ENCODE data around the gene LPAR1. TPM values are rescaled to one million over a fixed set of nuclear protein-coding genes. Genes with fewer than 3 reads are reported as not detected.

The LPAR1 gene
- total RNA-seq, 1 experiment from 2014 or later, result 0.21 TPM

GRCh38 chr9:111039231-111039906 lies 1.1 kb upstream of the LPAR1 start:
- CTCF ChIA-PET, result interaction anchor here (0.7 kb wide), 1 partner anchor 24 kb away, joined by 3 read pairs; no protein-coding TSS in a partner anchor
- H3K4me3 Mint-ChIP-seq (ENCODE audit: unreplicated experiment), result peak overlapping the region; percentile 68
- H3K9me3 Mint-ChIP-seq (ENCODE audit: unreplicated experiment), result no peaks in the 10 kb centered on the region
- no peak for DNase-seq (ENCODE audit: unreplicated experiment)
- H3K27me3 Mint-ChIP-seq (ENCODE audit: insufficient read depth, unreplicated experiment), result no peaks in the 10 kb centered on the region
- peak overlapping the region; percentile 75 for H3K27ac Mint-ChIP-seq (ENCODE audit: low read depth, unreplicated experiment)
- POLR2A ChIA-PET, result interaction anchor here (0.7 kb wide), 1 partner anchor 33 kb away, joined by 4 read pairs; no protein-coding TSS in a partner anchor
- TF ChIP-seq, protein P1, sequence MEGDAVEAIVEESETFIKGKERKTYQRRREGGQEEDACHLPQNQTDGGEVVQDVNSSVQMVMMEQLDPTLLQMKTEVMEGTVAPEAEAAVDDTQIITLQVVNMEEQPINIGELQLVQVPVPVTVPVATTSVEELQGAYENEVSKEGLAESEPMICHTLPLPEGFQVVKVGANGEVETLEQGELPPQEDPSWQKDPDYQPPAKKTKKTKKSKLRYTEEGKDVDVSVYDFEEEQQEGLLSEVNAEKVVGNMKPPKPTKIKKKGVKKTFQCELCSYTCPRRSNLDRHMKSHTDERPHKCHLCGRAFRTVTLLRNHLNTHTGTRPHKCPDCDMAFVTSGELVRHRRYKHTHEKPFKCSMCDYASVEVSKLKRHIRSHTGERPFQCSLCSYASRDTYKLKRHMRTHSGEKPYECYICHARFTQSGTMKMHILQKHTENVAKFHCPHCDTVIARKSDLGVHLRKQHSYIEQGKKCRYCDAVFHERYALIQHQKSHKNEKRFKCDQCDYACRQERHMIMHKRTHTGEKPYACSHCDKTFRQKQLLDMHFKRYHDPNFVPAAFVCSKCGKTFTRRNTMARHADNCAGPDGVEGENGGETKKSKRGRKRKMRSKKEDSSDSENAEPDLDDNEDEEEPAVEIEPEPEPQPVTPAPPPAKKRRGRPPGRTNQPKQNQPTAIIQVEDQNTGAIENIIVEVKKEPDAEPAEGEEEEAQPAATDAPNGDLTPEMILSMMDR (IDR thresholded peaks at IDR 0.05; ENCODE audit: unreplicated experiment), result no peak
- intact Hi-C loops (cut with micrococcal nuclease), result loop anchor here (5.0 kb wide), 2 partner anchors 258 to 397 kb away; no protein-coding TSS in a partner anchor
- H3K36me3 Mint-ChIP-seq (ENCODE audit: insufficient read depth, unreplicated experiment), result no peaks in the 10 kb centered on the region
- BruUV-seq (replicated peaks), result no TSS peak
- peaks cover 18% of the 10 kb centered on the region for H3K4me1 Mint-ChIP-seq (ENCODE audit: insufficient read depth, unreplicated experiment)

GRCh38 chr9:111037708-111038330 lies 451 bp downstream of the LPAR1 start:
- H3K4me1 Mint-ChIP-seq (ENCODE audit: insufficient read depth, unreplicated experiment), result peaks cover 18% of the 10 kb centered on the region
- TF ChIP-seq, protein P1 (IDR thresholded peaks at IDR 0.05; ENCODE audit: unreplicated experiment), result no peak
- CTCF ChIA-PET, result no interaction called here
- intact Hi-C loops (cut with micrococcal nuclease), result loop anchor here (5.0 kb wide), 2 partner anchors 259 to 396 kb away; no protein-coding TSS in a partner anchor
- no TSS peak for BruUV-seq (replicated peaks)
- peak overlapping the region; percentile 68 for H3K4me3 Mint-ChIP-seq (ENCODE audit: unreplicated experiment)
- peak; percentile 11 for DNase-seq (ENCODE audit: unreplicated experiment)
- H3K27ac Mint-ChIP-seq (ENCODE audit: low read depth, unreplicated experiment), result peak overlapping the region; percentile 65
- H3K27me3 Mint-ChIP-seq (ENCODE audit: insufficient read depth, unreplicated experiment), result no peaks in the 10 kb centered on the region
- POLR2A ChIA-PET, result no interaction called here
- no peaks in the 10 kb centered on the region for H3K36me3 Mint-ChIP-seq (ENCODE audit: insufficient read depth, unreplicated experiment)
- no peaks in the 10 kb centered on the region for H3K9me3 Mint-ChIP-seq (ENCODE audit: unreplicated experiment)

DNA sequence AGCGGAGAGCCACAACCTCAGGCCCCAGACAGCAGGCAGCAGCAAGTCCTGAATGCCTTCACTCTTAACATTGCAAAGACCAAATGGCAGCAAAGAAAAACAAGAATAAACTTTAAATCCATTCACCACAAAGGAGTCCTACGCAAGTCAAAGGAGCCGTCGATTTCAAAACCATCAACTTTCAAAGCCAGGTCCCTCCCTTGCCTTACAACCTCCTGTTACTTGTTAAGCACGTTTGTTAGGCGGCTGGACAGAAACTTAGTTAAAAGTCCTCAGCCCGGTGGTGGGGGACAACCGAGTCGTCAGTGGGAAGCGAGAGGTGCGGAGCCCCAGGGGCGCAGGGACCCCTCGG lies 938 bp downstream of the LPAR1 start:
- H3K4me3 Mint-ChIP-seq (ENCODE audit: unreplicated experiment), result peak overlapping the region; percentile 68
- no peaks in the 10 kb centered on the region for H3K9me3 Mint-ChIP-seq (ENCODE audit: unreplicated experiment)
- peak overlapping the region; percentile 65 for H3K27ac Mint-ChIP-seq (ENCODE audit: low read depth, unreplicated experiment)
- TF ChIP-seq, protein P1 (IDR thresholded peaks at IDR 0.05; ENCODE audit: unreplicated experiment), result no peak
- no peaks in the 10 kb centered on the region for H3K36me3 Mint-ChIP-seq (ENCODE audit: insufficient read depth, unreplicated experiment)
- ChIA-PET CTCF (interaction anchor here (0.8 kb wide), 1 partner anchor 8 kb away, joined by 3 read pairs; no protein-coding TSS in a partner anchor), POLR2A (interaction anchor here (0.7 kb wide), 1 partner anchor 377 kb away, joined by 3 read pairs; no protein-coding TSS in a partner anchor)
- peaks cover 18% of the 10 kb centered on the region for H3K4me1 Mint-ChIP-seq (ENCODE audit: insufficient read depth, unreplicated experiment)
- BruUV-seq (replicated peaks), result no TSS peak
- peak; percentile 26 for DNase-seq (ENCODE audit: unreplicated experiment)
- no peaks in the 10 kb centered on the region for H3K27me3 Mint-ChIP-seq (ENCODE audit: insufficient read depth, unreplicated experiment)
- intact Hi-C loops (cut with micrococcal nuclease), result loop anchor here (5.0 kb wide), 2 partner anchors 260 to 395 kb away; no protein-coding TSS in a partner anchor

DNA sequence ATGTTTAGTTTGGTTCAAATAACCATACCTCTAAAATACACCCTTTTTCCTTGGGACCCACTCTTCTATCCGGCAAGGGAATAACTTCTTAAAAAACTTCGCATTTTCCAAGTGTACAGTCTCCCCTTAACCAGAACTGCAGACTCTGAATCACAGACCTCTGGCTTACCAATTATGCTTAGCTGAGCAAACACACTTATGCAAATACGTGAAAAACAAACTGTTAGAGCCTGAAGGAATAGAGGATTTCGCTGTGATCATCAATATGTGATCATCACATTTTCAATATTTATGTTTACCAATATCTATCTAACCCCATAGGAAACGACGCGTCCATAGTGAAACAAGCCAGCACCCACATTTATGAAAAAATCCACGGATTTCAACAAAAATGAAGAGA lies 1.3 kb downstream of the LPAR1 start:
- CTCF ChIA-PET, result interaction anchor here (0.8 kb wide), 1 partner anchor 8 kb away, joined by 3 read pairs; no protein-coding TSS in a partner anchor
- H3K27ac Mint-ChIP-seq (ENCODE audit: low read depth, unreplicated experiment), result peak overlapping the region; percentile 65
- peak overlapping the region; percentile 68 for H3K4me3 Mint-ChIP-seq (ENCODE audit: unreplicated experiment)
- TF ChIP-seq, protein P1 (IDR thresholded peaks at IDR 0.05; ENCODE audit: unreplicated experiment), result no peak
- no peaks in the 10 kb centered on the region for H3K9me3 Mint-ChIP-seq (ENCODE audit: unreplicated experiment)
- H3K27me3 Mint-ChIP-seq (ENCODE audit: insufficient read depth, unreplicated experiment), result no peaks in the 10 kb centered on the region
- no TSS peak for BruUV-seq (replicated peaks)
- intact Hi-C loops (cut with micrococcal nuclease), result loop anchor here (5.0 kb wide), 2 partner anchors 260 to 395 kb away; no protein-coding TSS in a partner anchor
- peaks cover 18% of the 10 kb centered on the region for H3K4me1 Mint-ChIP-seq (ENCODE audit: insufficient read depth, unreplicated experiment)
- no peaks in the 10 kb centered on the region for H3K36me3 Mint-ChIP-seq (ENCODE audit: insufficient read depth, unreplicated experiment)
- no peak for DNase-seq (ENCODE audit: unreplicated experiment)
- POLR2A ChIA-PET, result interaction anchor here (0.7 kb wide), 1 partner anchor 376 kb away, joined by 3 read pairs; no protein-coding TSS in a partner anchor
